Measurements from ENCODE around the gene HABP2. TPM values are rescaled to one million over a fixed set of nuclear protein-coding genes. Genes with fewer than 3 reads are reported as not detected.

The HABP2 gene
- total RNA-seq, 1 experiment from 2014 or later: not detected

- DNase-seq (ENCODE audit: low spot score): peak; percentile 21
These were observed 79.0 kb downstream of the HABP2 start for GRCh38 chr10:113631684-113632367.

Other genes with a start within 250 kb of the HABP2 start
- not detected in 2 replicates for gene NRAP, start 111.0 kb downstream of the HABP2 start, total RNA-seq (2014; rRNA removed; shearing (Covaris generic))
- gene CASP7, start 126.9 kb downstream of the HABP2 start, total RNA-seq (2014; rRNA removed; shearing (Covaris generic)): 32.5 and 37.1 TPM in 2 replicates
- 0.31 TPM in 1 of 2 replicates, not detected in the other for gene PLEKHS1, start 198.6 kb downstream of the HABP2 start, total RNA-seq (2014; rRNA removed; shearing (Covaris generic))